HG03575 (cell line): ENCODE results near the gene IGF1R.

ENCODE experiments used
- ATAC-seq: cut with Tn5 transposase; IDR thresholded peaks from one replicate; pipeline ENCODE4 v1.9.1; 2021; ENCODE audit not compliant: unreplicated experiment, insufficient number of reproducible peaks, low FRiP score; ENCODE audit errors: extremely low read depth

IGF1R gene

DNA sequence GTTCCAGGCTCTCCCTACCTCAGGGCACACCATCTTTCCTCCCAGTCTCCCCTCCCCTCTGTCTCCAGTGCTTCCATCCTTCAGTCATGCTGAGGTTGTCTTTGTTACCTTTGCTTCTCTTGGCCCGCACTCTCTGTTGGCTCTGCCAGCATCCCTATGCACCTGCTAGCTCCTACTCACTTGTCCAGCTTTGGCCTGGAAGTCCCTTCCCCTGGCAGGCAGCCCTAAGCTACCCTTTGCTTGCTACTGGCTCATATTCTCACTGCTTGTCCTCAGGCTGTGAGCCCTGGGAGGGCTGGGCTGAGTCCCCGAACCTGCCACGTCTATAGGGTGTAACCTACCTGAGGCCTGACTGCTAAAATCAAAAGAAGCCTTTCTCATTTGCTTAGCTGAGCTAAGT lies 236.6 kb downstream of the IGF1R start:
- ATAC-seq: no peak

DNA sequence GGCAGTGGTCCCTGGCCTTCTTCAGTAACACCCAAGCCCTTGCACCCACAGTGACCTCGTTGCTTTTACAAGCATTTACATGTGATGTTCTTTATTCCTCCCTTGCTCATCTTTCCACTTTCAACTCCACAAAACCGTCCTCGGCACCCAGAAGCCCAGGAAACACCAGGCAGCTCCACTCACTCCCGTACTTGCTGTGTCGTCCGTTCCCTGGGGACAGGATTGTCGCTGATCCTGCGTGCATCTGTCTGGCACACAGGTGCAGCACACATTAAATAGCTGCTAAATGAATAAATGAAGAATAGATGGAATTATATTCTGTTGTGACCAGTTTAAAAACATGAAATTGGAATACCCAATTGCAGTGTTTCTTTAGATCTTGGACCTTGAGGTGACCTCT lies 239.6 kb downstream of the IGF1R start:
- ATAC-seq: no peak

DNA sequence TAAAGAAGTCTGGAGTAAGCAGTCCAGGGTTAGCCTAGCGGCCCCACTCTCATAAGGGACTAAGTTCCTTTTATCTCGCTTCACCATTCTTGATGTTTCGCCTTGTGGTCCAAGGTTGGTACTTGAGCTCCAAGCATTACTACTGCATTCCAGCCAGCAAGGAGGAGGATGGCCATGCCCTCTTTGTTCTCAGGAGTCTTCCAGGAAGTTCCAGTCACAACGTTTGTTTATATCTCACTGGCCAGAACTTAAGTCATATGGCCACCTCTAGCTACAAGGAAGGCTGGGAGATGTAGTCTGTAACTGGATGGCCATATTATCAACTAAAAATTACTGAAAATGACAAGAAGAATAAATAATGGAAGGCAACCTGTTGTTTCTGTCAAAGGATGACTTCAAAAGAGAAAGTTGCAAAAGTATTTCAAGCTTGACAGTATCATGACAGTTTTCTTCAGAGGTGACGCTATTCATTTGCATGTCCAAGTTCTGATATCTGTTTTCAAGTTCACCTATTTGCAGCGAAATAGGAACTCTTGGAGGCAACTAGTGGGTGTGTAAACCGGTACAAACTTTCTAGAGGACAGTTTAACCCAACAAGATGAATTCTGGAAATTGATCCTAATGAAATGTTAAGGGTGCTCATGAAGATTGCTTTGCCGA lies 240.6 kb downstream of the IGF1R start:
- ATAC-seq: no peak

DNA sequence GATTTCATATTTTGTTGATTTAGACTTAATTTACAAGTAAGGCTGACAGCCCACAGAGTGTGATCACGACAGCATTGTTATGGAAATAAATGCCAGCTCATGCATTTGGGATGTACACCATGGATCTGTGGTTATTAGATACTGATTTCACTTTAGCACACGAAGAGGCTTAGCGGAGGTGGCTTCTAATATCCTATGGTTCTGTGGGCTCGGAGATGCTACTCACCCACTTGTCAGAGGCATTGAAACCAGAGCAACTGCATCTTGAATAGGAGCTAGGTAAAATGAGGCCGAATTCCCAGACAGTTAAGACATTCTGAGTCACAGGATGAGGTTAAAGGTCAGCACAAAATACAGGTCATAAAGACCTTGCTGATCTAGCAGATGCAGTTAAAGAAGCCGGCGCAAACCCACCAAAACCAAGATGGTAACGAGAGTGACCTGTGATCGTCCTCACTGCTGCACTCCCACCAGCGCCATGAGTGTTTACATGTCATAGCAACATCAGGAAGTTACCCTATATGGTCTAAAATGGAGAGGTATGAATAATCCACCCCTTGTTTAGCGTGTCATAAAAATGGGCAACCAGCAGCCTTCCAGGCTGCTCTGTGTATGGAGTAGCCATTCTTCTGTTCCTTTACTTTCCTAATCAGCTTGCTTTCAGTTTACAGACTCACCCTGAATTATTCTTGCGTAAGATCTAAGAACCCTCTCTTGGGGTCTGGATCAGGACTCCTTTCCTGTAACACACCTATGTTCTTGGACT lies 241.8 kb downstream of the IGF1R start:
- no peak for ATAC-seq

DNA sequence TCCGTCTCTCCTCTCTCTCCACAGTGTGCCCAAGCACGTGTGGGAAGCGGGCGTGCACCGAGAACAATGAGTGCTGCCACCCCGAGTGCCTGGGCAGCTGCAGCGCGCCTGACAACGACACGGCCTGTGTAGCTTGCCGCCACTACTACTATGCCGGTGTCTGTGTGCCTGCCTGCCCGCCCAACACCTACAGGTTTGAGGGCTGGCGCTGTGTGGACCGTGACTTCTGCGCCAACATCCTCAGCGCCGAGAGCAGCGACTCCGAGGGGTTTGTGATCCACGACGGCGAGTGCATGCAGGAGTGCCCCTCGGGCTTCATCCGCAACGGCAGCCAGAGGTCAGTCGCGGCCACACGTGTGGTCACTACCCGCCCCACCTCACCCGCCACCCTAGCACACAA lies 243.0 kb downstream of the IGF1R start:
- no peak for ATAC-seq

DNA sequence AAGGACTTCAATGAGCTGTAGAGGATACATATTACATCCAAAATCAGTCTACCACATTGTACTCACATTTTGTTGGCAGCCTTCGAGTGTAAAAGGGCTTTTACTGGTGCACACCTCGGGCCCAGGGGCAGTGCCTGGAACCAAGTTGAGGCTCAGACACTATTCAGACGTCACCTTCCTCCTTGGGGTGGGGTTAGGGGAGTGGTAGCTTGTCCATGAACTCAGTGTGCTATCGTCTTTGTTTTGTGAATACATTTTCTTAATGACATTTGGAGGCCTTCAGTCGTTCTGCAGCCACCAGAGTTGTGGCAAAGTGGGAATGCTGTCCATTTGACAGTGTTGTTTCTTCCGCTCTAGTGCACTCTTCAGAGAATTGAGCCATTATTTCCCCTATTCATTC lies 245.1 kb downstream of the IGF1R start:
- ATAC-seq: no peak

DNA sequence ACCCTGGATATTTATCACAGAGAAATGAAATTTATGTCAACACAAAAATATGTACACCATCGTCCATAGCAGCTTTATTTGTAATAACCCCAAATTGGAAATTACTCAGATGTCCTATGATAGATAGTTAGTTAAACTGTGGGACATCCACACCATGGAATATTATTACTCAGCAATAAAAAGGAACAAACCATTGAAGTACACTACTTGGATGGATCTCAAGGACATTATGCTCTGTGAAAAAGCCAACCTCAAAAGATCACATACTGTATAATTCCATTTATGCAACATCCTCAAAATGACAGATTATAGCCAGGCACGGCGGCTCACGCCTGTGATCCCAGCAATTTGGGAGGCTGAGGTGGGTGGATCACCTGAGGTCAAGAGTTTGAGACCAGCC lies 246.0 kb downstream of the IGF1R start:
- no peak for ATAC-seq

DNA sequence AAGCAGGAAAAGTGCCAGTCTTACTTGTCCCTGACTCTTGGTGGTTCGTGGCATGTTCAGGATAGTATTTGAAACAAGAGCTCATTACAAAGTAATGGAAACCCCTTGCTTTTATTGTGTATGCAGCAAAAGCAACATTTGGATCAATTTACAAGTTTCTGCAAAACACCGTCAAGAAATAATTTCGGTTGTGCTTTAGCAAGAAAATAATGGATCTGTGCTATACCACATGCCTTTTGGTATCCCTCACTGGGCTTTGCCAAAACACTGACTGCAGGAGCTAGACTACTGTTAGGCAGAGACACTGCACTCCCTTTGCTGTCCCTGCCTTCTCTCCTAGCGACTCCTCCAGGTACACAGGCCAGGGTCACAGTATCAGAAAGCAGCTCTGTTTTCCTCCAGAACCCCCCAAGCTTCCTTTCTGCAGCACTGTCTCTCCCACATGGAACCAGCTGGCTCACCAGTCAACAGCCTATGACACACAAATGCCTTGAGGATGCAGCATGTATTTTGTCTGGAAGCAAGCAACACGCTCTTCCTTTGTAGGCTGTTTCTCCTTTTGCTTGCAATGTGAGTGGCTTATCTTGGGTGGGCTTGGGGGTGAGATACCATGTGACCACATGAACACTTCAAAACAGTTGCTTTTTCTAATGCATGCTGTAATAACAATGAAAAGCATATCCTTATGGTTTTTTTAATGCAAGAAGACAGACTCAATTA lies 247.8 kb downstream of the IGF1R start:
- ATAC-seq: no peak

DNA sequence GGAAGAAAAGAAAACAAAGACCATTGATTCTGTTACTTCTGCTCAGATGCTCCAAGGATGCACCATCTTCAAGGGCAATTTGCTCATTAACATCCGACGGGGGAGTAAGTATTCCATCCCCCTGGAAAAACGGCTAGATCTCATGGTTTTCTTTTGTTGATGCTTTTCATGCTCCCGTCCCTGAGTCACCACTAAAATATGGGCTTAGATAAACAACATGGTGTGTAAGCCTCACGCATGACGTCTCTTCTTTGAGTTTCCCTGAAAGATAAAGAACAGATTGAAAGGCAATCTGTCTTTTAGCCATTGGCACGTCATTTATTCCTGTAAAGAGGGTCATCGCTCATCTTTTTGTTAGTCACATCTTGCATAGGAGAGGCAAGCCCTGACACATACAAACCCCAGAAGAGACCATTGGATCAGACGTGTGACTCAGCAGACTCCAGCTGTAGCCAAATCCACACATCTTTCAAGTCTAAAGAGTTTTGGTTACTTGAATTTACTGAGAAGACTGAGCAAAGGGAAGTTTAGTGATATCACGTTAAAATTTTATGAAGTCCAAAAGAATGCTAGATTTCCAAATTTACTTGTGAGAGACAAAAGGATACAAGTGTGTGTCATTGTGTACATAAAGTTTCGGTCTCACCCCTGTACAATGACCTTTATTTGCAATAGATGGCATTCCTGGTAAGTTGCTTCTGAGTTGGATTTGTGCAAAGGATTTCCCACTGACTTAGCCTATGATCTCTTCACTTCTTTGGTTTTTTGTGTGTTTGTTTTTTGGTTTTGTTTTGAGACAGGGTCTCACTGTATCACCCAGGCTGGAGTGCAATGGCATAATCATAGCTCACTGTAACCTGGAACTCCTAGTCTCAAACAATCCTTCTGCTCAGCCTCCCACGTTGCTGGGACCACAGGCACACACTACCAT lies 248.7 kb downstream of the IGF1R start:
- ATAC-seq: no peak

DNA sequence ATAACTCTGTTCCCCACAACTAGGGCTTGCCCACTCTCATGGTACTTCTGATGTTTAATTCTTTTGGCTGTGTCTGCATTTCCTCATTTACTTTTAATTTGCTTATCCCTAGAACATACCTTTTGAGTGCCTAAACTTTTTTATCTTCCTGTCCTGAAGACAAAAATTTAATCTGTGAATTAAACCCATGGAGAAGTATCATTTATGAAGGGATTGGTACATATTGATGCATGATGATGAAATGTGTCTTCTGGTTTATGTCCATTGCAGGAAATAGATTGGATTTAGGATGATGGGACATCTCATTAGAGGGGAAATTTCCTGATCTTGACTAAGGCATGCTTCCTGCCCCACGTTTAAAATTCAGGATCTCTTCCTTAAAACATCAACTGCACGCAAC lies 249.8 kb downstream of the IGF1R start:
- no peak for ATAC-seq

DNA sequence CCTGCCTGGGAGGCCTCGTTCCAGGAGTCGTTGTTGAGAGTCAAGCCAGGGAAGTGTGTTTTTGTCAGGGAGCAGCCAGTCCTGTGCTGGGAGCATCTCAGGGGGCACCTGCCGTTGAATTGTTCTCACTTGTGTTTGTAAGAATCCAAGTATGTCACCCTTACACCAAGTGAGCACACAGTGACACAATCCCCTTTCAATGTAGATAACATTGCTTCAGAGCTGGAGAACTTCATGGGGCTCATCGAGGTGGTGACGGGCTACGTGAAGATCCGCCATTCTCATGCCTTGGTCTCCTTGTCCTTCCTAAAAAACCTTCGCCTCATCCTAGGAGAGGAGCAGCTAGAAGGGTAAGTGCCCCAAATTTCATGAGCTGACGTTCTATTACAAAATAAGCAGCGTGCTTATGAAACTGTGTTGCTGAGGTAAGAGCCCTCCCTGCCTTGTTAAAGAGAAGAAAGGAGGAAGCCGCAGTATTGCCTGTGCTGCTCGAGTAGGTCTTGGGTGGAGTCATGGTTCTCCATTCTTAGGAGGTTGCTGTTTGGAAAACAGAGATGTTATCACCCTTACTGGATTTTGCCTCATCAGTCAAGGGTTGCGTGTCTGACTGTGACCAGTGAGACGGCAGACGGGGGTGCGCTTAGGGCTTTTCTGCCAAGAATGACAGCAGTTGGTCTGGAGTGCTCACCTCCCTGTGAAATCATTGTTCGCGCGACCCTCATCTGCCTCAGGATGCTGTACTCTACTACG lies 251.1 kb downstream of the IGF1R start:
- no peak for ATAC-seq

DNA sequence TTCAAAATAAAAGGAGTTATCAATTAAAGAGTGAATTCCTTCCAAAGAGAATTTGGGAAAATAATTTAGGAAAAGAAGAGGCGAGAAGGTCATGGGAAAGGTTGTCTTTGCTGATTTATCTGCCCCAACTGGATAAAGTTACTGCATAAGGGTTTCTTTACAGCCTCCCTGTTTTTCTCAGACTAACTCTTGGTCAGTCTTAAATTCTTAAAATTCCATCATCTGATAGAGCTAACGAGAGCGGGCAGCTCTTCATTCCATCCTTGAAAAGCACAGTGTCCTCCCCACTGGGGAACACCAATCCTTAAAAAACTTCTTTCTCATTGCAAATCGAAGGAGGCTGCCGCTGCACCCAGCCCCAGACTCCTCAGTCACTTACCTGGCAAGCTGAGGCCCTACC lies 252.0 kb downstream of the IGF1R start:
- no peak for ATAC-seq

DNA sequence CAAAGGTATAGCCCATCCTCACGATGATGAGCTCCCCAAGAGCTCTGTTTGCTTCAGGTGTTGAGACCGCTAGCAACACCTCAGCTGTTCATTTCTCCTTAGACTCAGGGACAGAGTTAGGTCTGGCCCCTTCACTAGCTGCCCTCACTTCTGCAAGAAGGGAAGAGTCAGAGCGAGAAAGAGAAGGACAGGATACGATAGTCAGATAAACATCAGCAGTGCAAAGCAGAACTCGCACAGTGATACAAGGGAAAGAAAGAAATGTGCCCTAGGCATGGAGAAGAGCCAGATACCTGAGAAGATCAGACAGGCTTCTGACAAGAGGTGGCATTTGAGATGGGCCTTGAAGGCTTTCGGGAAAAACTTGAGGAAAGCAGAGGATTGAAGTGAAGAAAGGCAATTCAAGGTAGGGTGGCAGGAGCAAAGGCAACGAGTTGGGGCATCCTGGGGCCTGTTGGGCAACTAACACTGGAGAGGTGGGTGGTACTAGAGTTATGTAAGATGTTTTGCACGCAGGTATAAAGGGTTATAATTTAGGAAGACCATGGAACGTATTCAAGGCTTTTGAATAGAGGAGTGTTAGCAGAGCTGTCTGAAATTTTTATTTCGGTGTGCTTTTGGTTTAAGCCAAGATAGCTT lies 253.2 kb downstream of the IGF1R start:
- ATAC-seq: no peak

DNA sequence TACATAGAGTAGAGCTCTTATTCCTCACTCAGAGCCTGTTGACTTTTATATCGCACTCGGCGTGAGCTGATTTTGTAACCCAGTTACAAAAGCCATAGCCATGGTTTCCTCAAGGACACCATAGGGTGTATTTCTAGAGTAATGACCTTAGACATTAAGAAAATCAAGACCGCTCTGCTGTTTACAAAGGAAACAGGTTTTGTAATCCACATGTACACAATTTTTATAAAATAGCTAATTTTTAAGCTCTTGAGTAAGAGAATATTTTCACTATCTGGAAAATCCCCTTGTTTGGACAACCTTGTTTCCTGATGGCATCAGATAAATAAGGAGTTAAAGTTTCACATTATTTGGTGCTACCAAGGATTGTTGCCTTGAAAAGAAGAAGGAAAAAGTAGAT lies 254.6 kb downstream of the IGF1R start:
- ATAC-seq: no peak

DNA sequence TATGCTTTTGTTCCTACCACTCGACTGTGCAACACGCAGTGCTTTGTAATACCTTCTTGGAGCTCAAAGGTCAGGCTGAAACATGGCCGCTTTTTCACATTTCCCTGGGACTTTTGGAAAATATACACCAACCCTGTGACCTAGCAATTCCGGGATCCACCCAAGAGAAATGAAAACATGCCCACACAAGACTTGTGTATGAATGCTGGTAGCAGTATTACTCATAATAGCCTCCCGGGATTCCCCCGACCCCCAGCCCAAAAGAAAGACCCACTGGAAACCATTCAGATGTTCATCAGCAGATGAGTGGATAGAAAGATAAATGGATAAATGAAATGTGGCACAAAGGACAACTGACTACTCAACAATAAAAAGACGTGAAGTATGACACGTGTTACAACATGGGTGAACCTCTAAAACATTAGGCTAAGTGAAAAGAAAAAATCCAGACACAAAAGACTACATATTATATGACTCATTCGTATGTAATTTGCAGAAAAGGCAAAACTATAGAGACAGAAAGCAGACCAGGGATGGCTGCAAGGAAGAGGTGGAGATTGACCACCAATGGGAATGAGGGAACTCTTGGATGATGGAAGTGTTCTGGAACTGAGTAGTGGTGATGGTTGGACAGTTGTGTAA lies 255.2 kb downstream of the IGF1R start:
- no peak for ATAC-seq

DNA sequence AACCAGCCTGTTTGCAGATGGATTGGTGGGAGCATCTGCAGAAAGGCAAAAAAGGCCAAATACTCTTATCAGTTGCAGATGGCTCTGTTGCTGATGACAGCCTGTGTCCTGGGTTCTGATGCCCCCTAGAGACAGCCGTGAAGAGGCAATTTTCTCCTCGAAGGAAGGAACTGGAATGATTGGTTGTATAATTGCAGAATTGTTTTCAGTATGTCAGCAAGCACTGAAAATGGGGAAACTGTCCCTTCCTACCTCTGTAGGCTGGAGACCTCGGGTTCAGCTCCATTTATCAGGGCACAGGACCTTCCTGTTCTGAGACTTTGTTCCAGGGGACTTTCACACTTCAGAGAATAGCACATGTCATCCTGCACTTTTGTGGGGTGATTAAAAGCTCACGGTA lies 256.2 kb downstream of the IGF1R start:
- ATAC-seq: no peak

DNA sequence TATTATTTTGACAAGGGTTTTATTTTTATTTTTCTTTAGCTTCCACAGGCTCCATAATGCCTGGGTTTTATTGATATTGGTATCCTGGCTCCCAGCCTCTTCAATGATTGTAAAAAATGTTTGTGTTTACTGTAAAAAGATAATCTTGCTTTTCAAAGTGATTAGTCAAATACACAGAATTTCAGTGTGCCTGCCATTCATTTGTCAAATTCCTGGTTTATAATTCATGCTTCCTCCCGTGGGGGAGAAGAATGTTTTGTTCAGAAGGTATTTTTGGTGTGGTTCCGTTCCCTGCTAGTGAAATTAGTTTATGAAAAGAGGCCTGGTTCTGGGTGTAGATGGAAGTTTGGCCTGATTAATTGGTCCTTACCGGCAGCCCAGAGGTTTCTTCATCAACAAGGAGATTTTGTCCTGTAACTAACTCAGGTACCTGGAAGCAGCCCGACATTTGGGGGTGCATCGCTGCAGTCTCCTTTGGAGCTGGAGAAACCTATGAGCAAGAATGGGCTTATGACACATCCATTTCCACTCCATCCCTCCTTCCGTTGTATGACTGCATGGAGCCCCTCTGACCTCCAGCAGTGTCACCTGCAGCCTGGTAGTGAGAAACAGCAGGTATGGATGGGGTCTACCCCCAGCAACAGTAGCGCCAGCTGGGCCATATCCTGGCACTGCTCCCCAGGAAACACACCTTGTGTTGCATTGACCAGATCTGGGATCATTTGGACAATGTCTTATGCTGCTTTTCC lies 257.8 kb downstream of the IGF1R start:
- no peak for ATAC-seq
